Measurements from ENCODE around the gene RAP2A.

DNA sequence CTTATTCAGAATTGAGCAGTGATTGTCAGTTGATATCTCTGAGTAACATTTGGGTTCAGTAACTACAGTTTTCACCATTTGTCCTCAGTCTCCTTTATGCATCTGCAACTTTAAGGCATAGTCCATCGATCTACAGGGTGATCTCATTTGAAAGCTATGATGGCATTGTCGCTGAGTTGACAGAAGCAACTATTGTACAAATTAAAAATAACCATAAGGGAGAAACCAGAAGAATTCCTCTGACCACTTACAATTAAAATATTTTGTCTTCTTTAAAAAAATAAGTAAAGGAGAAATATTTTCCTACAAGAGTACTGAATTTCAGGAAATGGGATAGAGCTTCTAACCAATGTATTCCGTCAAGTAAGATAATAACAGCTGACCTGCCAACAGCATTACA, 30.6 kb downstream of the RAP2A start:
- TF ChIP-seq, protein P1, sequence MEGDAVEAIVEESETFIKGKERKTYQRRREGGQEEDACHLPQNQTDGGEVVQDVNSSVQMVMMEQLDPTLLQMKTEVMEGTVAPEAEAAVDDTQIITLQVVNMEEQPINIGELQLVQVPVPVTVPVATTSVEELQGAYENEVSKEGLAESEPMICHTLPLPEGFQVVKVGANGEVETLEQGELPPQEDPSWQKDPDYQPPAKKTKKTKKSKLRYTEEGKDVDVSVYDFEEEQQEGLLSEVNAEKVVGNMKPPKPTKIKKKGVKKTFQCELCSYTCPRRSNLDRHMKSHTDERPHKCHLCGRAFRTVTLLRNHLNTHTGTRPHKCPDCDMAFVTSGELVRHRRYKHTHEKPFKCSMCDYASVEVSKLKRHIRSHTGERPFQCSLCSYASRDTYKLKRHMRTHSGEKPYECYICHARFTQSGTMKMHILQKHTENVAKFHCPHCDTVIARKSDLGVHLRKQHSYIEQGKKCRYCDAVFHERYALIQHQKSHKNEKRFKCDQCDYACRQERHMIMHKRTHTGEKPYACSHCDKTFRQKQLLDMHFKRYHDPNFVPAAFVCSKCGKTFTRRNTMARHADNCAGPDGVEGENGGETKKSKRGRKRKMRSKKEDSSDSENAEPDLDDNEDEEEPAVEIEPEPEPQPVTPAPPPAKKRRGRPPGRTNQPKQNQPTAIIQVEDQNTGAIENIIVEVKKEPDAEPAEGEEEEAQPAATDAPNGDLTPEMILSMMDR (IDR thresholded peaks at IDR 0.05; ENCODE audit: borderline replicate concordance, extremely low read depth, low read length, poor library complexity, severe bottlenecking) = no peak
- no peak for TF ChIP-seq EZH2 (IDR thresholded peaks at IDR 0.05; ENCODE audit: borderline replicate concordance, low read depth, low read length, severe bottlenecking)

Measured in DND-41 (cell line).